MCF 10A (cell line): ENCODE data around the gene ASPHD2. TPM values are rescaled to one million over a fixed set of nuclear protein-coding genes. Genes with fewer than 3 reads are reported as not detected.

Source experiments
- Bru-seq: library from RNA; stranded (reverse); fragments of 400-500 nt; gene quantifications from one replicate; lab custom pipeline; 2021; lab: Mats Ljungman, UMichigan
- BruChase-seq, 2 experiments: library from RNA; stranded (reverse); fragments of 400-500 nt; gene quantifications; one replicate each; lab custom pipeline; 2021; lab: Mats Ljungman, UMichigan
- BruUV-seq: library from RNA; stranded (reverse); fragments of 400-500 nt; replicated peaks from 2 replicates; lab custom pipeline; 2021; lab: Mats Ljungman, UMichigan
- CTCF ChIA-PET: fragments of 300-600 bp; sonication (Branson Sonifier 250); formaldehyde crosslinking; extraction: SDS; loops from one replicate; lab custom pipeline; 2021; ENCODE audit warnings: antibody characterized with exemption, inconsistent platforms; lab: Yijun Ruan, JAX
- POLR2A ChIA-PET: fragments of 300-600, 350-650 bp; sonication (Branson Sonifier 250); formaldehyde crosslinking; extraction: SDS; loops from one replicate; lab custom pipeline; 2020; ENCODE audit warnings: antibody characterized with exemption, inconsistent platforms; lab: Yijun Ruan, JAX
- DNase-seq: peaks from one replicate; pipeline ENCODE4 v3.0.0-alpha.2; 2018; ENCODE audit not compliant: unreplicated experiment
- H3K27ac Mint-ChIP-seq: one replicate; pipeline ENCODE4 v1.8.0; 2022; ENCODE audit warnings: mild to moderate bottlenecking, low read depth, mixed read lengths; ENCODE audit not compliant: unreplicated experiment
- H3K27me3 Mint-ChIP-seq: one replicate; pipeline ENCODE4 v1.8.0; 2022; ENCODE audit warnings: mixed read lengths; ENCODE audit not compliant: insufficient read depth, unreplicated experiment
- H3K36me3 Mint-ChIP-seq: one replicate; pipeline ENCODE4 v1.8.0; 2022; ENCODE audit warnings: mild to moderate bottlenecking, moderate library complexity, mixed read lengths; ENCODE audit not compliant: insufficient read depth, unreplicated experiment
- H3K4me1 Mint-ChIP-seq: one replicate; pipeline ENCODE4 v1.8.0; 2022; ENCODE audit warnings: mixed read lengths; ENCODE audit not compliant: insufficient read depth, unreplicated experiment
- H3K4me3 Mint-ChIP-seq: one replicate; pipeline ENCODE4 v1.8.0; 2022; ENCODE audit warnings: mild to moderate bottlenecking, moderate library complexity, mixed read lengths; ENCODE audit not compliant: unreplicated experiment
- H3K9me3 Mint-ChIP-seq: one replicate; pipeline ENCODE4 v1.8.0; 2022; ENCODE audit warnings: mixed read lengths; ENCODE audit not compliant: unreplicated experiment
- CTCF ChIP-seq: fragments of 200-600 bp; IDR thresholded peaks from one replicate; pipeline ENCODE4 v1.8.0; 2022; ENCODE audit warnings: antibody characterized with exemption, mild to moderate bottlenecking; ENCODE audit not compliant: unreplicated experiment
- intact Hi-C: fragments of 100-400 bp; cut with micrococcal nuclease; formaldehyde crosslinking; loops from 2 replicates; pipeline ENCODE4 v1.14.1; 2022
- long read RNA-seq: library from polyadenylated mRNA; stranded (forward); transcript quantifications from one replicate; pipeline ENCODE4 v2.0.0, GENCODE V29; 2022
- total RNA-seq: library from RNA; stranded (reverse); gene quantifications from 2 replicates; pipeline ENCODE4 v1.2.3, GENCODE V29; 2022

ASPHD2 gene
- 4.0 and 4.8 TPM in 2 replicates for total RNA-seq
- Bru-seq, nascent RNA, result percentile 40 among the genes with signal in this experiment
- percentile 47 among the genes with signal in this experiment for BruChase-seq, experiment 1, labeled RNA remaining after a 6-hour chase
- BruChase-seq, experiment 2, labeled RNA remaining after a 2-hour chase, result percentile 42 among the genes with signal in this experiment
- long read RNA-seq, transcript ASPHD2-201 (4 exons, 3,357 nt), result major isoform, 20 of 23 reads
- long read RNA-seq, partial matches to known transcripts, result 0 of 23 reads
- long read RNA-seq, other reads (novel, unspliced or antisense), result 3 of 23 reads

- no peaks in the 10 kb centered on the region for H3K9me3 Mint-ChIP-seq
- peak within 1 kb of the TSS; percentile 84 for H3K27ac Mint-ChIP-seq
- no TSS peak for BruUV-seq
- TF ChIP-seq CTCF, result no peak
- peak; percentile 39 for DNase-seq
- H3K4me1 Mint-ChIP-seq, result peaks cover 15% of the 10 kb centered on the region
- peaks cover 19% of the 10 kb centered on the region for H3K27me3 Mint-ChIP-seq
- ChIA-PET CTCF (interaction anchor here (0.6 to 1.3 kb wide), 2 partner anchors 18 to 219 kb away, joined by 3 read pairs; no protein-coding TSS in a partner anchor), POLR2A (interaction anchor here (1.0 kb wide), 1 partner anchor 50 kb away, joined by 3 read pairs; no protein-coding TSS in a partner anchor)
- H3K36me3 Mint-ChIP-seq, result peaks cover under 1% of the 10 kb centered on the region
- peak within 1 kb of the TSS; percentile 96 for H3K4me3 Mint-ChIP-seq
- intact Hi-C loops, result no loop called here
These were observed at the start of gene ASPHD2 for GRCh38 chr22:26428515-26429457. TSS of gene ASPHD2 (plus strand) at chr22:26429260. CDS start at chr22:26433616, 4,356 bp downstream.

GRCh38 chr22:26380072-26380830 lies 48.8 kb upstream of the ASPHD2 start:
- no peak for TF ChIP-seq CTCF
- no peak for DNase-seq
- BruUV-seq, result no TSS peak
- H3K4me3 Mint-ChIP-seq, result no peak overlapping the region
- H3K4me1 Mint-ChIP-seq, result no peaks in the 10 kb centered on the region
- H3K27ac Mint-ChIP-seq, result no peak overlapping the region
- intact Hi-C loops, result no loop called here
- ChIA-PET POLR2A (no interaction called here), CTCF (interaction anchor here (0.6 to 16.7 kb wide), 3 partner anchors 16 to 286 kb away, joined by 3 to 192 read pairs (median 3); no protein-coding TSS in a partner anchor)
- H3K27me3 Mint-ChIP-seq, result peaks cover 89% of the 10 kb centered on the region
- no peaks in the 10 kb centered on the region for H3K36me3 Mint-ChIP-seq
- no peaks in the 10 kb centered on the region for H3K9me3 Mint-ChIP-seq

- TF ChIP-seq CTCF, result no peak
- no TSS peak for BruUV-seq
- intact Hi-C loops, result no loop called here
- no peaks in the 10 kb centered on the region for H3K4me1 Mint-ChIP-seq
- ChIA-PET CTCF (interaction anchor here (0.6 to 16.7 kb wide), 5 partner anchors 13 to 282 kb away, joined by 3 to 192 read pairs (median 4); no protein-coding TSS in a partner anchor), POLR2A (no interaction called here)
- no peak for DNase-seq
- peaks cover 78% of the 10 kb centered on the region for H3K27me3 Mint-ChIP-seq
- H3K36me3 Mint-ChIP-seq, result no peaks in the 10 kb centered on the region
- H3K27ac Mint-ChIP-seq, result no peak overlapping the region
- H3K4me3 Mint-ChIP-seq, result no peak overlapping the region
- H3K9me3 Mint-ChIP-seq, result no peaks in the 10 kb centered on the region
These were observed 46.3 kb upstream of the ASPHD2 start for GRCh38 chr22:26382782-26383181.
